IMR-90 (cell line): Measurements from ENCODE around the gene MTMR4.

Experiments
- CTCF ChIP-seq: conservative IDR thresholded peaks from 2 replicates; pipeline ENCODE4 v1.5.1; 2012; ENCODE audit warnings: mild to moderate bottlenecking, low read depth, low read length, improper control_type of control experiment
- POLR2A ChIP-seq: IDR thresholded peaks from 2 replicates; pipeline ENCODE4 v1.6.1; 2012; ENCODE audit warnings: mild to moderate bottlenecking, low read depth, low read length
- RCOR1 ChIP-seq: IDR thresholded peaks from 2 replicates; pipeline ENCODE4 v1.6.1; 2012; ENCODE audit warnings: mild to moderate bottlenecking, low read length, improper control_type of control experiment; ENCODE audit not compliant: insufficient replicate concordance
- TF ChIP-seq, protein P1 (sequence below): fragments of 150-350 bp; IDR thresholded peaks from 2 replicates; pipeline ENCODE4 v1.6.1; 2017; ENCODE audit warnings: mild to moderate bottlenecking, antibody characterized with exemption, low read length, low read depth

DNA sequence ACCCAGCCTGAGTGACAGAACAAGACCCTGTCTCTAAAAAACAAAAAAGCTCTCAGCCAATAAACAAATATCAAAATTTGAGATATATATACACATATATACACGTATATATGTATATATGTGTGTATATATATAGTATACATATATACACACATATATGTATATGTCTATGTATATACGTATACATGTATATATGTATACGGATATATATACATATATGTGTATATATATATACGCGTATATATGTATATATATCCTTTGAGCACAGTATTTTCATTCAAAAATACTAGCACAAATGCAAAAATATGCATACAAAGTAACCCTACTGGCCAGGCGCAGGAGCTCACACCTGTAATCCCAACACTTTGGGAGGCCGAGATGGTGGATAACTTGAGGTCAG is 13.0 kb downstream of the MTMR4 start:
- TF ChIP-seq CTCF = no peak
- TF ChIP-seq, protein P1, sequence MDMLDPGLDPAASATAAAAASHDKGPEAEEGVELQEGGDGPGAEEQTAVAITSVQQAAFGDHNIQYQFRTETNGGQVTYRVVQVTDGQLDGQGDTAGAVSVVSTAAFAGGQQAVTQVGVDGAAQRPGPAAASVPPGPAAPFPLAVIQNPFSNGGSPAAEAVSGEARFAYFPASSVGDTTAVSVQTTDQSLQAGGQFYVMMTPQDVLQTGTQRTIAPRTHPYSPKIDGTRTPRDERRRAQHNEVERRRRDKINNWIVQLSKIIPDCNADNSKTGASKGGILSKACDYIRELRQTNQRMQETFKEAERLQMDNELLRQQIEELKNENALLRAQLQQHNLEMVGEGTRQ = no peak
- TF ChIP-seq POLR2A = no peak
- no peak for TF ChIP-seq RCOR1
